PFSK-1 (cell line): Measurements from ENCODE around the gene PGD.
A peak's percentile ranks its signal among the peaks of the same experiment; 100 is the strongest.

ENCODE experiments used
- FOXP2 ChIP-seq: optimal IDR thresholded peaks from 2 replicates; pipeline ENCODE3; 2011; ENCODE audit warnings: borderline replicate concordance, control low read depth, inconsistent platforms; ENCODE audit not compliant: insufficient read depth; ENCODE audit errors: extremely low read length, extremely low read depth
- POLR2AphosphoS5 ChIP-seq: IDR thresholded peaks from 2 replicates; pipeline ENCODE4 v1.6.1; 2012; ENCODE audit warnings: low read depth, mild to moderate bottlenecking, control low read depth, low read length, moderate library complexity
- SIN3A ChIP-seq: IDR thresholded peaks from 2 replicates; pipeline ENCODE4 v1.6.1; 2012; ENCODE audit warnings: mild to moderate bottlenecking, low read length, moderate library complexity, borderline replicate concordance; ENCODE audit not compliant: insufficient read depth
- TAF1 ChIP-seq: IDR thresholded peaks from 2 replicates; pipeline ENCODE4 v1.6.1; 2012; ENCODE audit warnings: low read length, control low read depth, borderline replicate concordance; ENCODE audit not compliant: insufficient read depth
- TF ChIP-seq, protein P1 (sequence below), 2 experiments: IDR thresholded peaks; 2 replicates each; pipeline versions ENCODE4 v1.6.1 to v1.8.0; 2011 to 2012; ENCODE audit warnings: low read depth in 2 of 2, low read length in 2 of 2, control low read depth in 1 of 2, inconsistent platforms in 1 of 2, mild to moderate bottlenecking in 1 of 2, moderate library complexity in 1 of 2; ENCODE audit not compliant: insufficient read depth in 1 of 2

The PGD gene

DNA sequence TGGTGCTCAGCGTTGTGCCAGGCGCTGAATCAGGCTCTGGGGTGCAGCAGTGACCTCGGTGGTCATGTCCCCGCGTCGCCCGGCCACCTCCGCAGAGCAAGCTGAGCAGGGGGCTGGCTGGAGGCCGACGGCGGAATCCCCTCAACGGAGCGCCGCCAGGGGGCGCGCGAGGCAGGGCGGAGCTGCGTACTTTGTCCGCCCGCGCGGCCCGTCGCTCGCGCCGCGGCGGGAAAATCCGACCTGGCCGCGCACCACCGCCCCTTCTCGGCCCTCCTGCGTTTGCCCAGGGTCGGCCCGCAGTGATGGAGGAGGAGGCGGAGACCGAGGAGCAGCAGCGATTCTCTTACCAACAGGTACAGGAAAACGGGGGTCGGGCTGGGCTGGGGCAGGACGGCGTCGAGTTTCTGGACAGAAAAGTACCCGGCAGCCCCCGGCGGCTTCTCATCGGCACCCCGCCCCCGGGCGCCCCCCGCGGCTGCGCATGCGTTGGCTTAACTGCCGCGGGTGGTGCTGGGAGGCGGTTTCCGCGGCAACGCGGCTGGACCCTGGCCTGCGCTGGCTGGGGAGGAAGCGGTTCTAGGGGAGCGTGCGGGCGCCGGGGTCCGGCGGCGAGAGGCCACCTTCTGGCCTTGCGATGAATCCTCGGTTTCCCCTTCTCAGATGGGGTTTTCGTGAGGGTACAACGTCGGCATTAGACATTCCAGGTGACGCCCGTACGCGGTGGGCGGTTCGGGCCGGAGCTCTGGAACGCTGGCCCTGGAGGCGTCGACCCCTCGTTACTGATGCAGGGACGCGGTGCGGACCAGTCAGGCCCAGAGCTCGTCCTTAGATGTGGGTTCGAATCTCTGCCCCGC is 31.6 kb downstream of the PGD start, which contains the start of gene CENPS:
TSS of gene CENPS (plus strand) at position 218 of the 854 bp plus-strand sequence. CDS start at position 303, 85 bp downstream.
- TF ChIP-seq FOXP2 (peak; percentile 83), TAF1 (peak; percentile 36; the same call in 1 of the 2 replicates), POLR2AphosphoS5 (peak; percentile 67), SIN3A (peak; percentile 61; the same call in 1 of the 2 replicates)
- TF ChIP-seq, protein P1, sequence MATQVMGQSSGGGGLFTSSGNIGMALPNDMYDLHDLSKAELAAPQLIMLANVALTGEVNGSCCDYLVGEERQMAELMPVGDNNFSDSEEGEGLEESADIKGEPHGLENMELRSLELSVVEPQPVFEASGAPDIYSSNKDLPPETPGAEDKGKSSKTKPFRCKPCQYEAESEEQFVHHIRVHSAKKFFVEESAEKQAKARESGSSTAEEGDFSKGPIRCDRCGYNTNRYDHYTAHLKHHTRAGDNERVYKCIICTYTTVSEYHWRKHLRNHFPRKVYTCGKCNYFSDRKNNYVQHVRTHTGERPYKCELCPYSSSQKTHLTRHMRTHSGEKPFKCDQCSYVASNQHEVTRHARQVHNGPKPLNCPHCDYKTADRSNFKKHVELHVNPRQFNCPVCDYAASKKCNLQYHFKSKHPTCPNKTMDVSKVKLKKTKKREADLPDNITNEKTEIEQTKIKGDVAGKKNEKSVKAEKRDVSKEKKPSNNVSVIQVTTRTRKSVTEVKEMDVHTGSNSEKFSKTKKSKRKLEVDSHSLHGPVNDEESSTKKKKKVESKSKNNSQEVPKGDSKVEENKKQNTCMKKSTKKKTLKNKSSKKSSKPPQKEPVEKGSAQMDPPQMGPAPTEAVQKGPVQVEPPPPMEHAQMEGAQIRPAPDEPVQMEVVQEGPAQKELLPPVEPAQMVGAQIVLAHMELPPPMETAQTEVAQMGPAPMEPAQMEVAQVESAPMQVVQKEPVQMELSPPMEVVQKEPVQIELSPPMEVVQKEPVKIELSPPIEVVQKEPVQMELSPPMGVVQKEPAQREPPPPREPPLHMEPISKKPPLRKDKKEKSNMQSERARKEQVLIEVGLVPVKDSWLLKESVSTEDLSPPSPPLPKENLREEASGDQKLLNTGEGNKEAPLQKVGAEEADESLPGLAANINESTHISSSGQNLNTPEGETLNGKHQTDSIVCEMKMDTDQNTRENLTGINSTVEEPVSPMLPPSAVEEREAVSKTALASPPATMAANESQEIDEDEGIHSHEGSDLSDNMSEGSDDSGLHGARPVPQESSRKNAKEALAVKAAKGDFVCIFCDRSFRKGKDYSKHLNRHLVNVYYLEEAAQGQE (IDR thresholded peaks at IDR 0.05; ENCODE audit: insufficient read depth in 1 of 2, low read depth in 2 of 2, low read length in 2 of 2) = 0 out of 4 replicates have a peak, but pooled peaks of 1 of the 2 experiments have one; percentile 30

DNA sequence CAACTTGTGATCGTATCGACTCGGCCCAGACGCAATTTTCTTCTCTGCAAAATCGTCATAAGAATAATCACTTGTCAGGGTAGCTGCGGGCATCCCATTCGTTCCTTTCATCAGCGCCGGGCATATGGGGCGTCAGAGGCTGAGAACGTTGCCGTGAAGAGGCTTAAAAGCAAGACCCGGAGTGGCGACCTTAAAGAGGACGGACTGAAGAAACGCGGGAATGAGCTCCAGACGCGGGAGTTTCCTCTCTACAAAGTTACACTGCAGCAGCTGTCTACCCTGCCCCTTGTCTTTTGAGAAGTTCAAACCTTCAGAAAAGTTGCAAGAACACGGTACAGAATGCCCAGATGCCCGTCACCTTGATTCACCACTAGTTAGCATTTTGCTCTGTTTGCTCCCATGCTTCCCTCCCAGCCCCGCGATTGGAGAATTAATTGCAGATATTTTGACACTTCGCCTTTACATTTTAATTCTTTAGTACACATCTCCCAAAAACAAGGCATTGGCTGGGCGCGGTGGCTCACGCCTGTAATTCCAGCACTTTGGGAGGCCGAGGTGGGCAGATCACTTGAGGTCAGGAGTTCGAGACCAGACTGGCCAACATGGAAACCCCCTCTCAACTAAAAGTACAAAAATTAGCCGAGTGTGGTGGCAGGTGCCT is 32.3 kb downstream of the PGD start:
- TF ChIP-seq, protein P1 (IDR thresholded peaks at IDR 0.05; ENCODE audit: insufficient read depth in 1 of 2, low read depth in 2 of 2, low read length in 2 of 2) = no peak
- TF ChIP-seq POLR2AphosphoS5 (no peak; the same call in 1 of the 2 replicates), FOXP2 (no peak), SIN3A (no peak), TAF1 (no peak)

DNA sequence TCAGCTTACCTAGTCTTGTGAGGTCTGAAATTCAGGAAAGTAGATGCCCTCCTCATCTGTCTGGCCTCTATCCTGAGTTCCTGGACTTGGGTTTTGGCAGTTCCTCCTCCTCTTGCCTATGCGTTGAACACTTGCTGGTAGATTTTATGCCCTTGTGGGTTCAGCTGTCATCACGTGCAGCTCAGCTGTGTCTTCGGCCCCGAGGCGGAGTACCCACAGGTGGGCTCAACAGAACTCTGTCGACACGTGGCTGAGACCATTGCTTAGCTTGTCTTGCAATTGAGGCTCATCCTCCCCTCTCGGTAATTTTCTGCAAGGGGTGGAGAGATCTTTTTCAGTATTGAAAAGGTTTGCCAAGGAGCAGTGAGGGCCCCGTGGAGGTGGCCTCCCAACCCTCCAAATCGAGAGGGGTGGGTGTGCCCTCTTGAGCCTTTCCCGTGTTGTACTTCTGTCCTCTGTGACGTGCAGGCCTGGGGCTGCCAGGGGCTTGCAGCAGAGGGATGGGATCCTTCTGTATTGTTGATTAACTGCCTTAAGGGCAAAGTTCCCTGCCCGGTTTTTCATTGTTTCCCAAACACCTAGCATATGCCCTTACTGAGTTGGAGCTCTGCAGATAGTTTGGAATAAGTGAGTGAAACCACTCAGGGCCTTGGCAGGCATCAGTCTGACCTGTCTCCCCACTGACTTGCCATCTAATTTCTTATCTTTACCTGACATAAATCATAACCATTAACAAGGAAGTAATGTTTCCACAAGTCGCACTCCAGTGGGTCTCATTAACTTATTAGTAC is 34.2 kb downstream of the PGD start:
- TF ChIP-seq SIN3A = no peak
- TF ChIP-seq POLR2AphosphoS5 = no peak
- no peak for TF ChIP-seq TAF1
- TF ChIP-seq FOXP2 = no peak
- TF ChIP-seq, protein P1 (IDR thresholded peaks at IDR 0.05; ENCODE audit: insufficient read depth in 1 of 2, low read depth in 2 of 2, low read length in 2 of 2) = no peak

DNA sequence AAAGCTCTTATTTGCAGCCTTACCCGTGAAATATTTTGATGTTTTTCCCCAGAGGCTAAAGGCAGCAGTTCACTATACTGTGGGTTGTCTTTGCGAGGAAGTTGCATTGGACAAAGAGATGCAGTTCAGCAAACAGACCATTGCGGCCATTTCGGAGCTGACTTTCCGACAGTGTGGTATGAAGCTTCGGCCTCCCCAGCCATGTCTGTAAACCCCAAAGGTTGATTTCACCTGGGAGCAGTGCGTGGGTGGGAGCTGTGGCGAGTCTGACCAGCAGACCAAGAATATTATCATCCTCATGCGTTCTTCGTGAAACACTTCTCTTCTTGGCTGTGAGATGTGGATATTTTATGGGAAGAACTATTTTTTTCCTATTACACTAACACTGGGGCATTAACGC is 34.9 kb downstream of the PGD start:
- TF ChIP-seq, protein P1 (IDR thresholded peaks at IDR 0.05; ENCODE audit: insufficient read depth in 1 of 2, low read depth in 2 of 2, low read length in 2 of 2) = no peak
- TF ChIP-seq SIN3A (no peak), TAF1 (no peak), FOXP2 (no peak), POLR2AphosphoS5 (no peak)
